Measurements from ENCODE around the gene MYADML2.
"Not testable (repeated sequence)": the region's sequence is repeated elsewhere in the genome, so short reads cannot be mapped to it uniquely, and the experiment has no call there.

Gene MYADML2, protein sequence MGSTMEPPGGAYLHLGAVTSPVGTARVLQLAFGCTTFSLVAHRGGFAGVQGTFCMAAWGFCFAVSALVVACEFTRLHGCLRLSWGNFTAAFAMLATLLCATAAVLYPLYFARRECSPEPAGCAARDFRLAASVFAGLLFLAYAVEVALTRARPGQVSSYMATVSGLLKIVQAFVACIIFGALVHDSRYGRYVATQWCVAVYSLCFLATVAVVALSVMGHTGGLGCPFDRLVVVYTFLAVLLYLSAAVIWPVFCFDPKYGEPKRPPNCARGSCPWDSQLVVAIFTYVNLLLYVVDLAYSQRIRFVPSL

DNA sequence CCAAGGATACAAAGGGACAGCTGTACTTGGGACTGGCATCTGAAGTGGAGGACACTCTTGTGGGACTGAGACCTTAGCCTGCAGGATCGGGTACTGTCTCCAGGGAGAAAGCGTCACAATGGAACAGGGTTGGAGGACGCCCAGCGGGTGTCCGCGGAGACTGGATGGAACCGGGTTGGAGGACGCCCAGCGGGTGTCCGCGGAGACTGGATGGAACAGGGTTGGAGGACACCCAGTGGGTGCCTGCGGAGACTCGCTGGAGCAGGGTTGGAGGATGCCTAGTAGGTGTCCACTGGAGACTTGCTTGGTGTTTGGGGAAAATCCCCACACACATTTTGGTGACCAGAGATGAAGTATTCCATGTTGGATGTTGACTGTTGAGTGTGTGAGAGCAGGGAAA lies at the start of gene MYADML2:
TSS of gene MYADML2 (minus strand) at position 45 of the 400 bp plus-strand sequence. CDS start 5,492 bp downstream, outside the sequence.
- DNase-seq, result no peak

DNA sequence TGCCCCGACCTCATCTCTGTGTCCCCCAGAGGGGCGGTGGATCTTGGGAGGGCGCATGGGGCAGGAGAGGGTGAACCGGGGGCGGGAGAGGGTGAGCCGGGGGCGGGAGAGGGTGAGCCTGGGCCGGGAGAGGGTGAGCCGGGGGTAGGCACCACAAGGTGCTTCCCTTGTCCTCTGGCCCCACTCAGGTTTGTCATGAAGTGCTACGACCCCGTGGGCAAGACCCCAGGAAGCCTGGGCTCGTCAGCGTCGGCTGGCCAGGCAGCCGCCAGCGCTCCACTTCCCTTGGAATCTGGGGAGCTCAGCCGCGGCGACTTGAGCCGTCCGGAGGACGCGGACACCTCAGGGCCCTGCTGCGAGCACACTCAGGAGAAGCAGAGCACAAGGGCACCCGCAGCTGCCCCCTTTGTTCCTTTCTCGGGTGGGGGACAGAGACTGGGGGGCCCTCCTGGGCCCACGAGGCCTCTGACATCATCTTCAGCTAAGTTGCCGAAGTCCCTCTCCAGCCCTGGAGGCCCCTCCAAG lies 49.3 kb upstream of the MYADML2 start:
- DNase-seq, result no peak

DNA sequence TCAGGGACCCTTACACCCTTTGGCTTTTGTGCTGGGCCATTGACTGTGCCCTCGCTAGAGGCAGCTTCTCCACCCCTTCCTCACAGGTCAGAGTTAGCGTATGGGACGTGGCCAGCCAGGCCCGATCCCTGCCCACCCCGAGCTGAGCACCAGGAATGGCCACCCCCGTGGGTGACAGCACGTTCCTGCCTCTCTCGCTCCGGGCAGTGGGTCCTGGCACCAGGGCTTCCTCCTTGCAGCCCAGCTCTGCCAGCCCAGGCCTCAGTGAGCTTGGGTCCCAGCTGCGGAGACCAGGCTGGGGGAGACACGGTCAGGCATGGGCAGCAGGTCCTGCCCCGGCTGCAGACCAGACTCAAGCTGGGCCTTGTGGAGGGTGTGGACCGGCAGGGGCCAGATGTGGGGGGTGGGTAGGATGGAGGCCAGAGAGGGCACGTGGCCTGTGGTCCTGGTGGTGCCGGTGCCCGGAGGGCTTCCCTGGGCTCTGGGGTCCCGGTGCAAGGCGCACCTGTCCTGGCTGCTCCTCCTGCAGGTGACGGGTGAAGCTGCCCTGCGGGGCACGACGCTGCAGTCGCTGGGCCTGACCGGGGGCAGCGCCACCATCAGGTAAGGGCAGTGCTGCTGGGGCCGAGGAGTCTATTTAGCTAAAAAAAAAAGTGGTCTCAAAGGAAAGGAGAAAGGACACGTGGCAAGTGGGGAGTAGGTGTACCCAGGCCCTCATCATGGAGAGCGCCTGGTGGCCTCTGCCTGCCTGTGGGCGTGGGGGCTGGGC lies 48.6 kb upstream of the MYADML2 start:
- no peak for DNase-seq

DNA sequence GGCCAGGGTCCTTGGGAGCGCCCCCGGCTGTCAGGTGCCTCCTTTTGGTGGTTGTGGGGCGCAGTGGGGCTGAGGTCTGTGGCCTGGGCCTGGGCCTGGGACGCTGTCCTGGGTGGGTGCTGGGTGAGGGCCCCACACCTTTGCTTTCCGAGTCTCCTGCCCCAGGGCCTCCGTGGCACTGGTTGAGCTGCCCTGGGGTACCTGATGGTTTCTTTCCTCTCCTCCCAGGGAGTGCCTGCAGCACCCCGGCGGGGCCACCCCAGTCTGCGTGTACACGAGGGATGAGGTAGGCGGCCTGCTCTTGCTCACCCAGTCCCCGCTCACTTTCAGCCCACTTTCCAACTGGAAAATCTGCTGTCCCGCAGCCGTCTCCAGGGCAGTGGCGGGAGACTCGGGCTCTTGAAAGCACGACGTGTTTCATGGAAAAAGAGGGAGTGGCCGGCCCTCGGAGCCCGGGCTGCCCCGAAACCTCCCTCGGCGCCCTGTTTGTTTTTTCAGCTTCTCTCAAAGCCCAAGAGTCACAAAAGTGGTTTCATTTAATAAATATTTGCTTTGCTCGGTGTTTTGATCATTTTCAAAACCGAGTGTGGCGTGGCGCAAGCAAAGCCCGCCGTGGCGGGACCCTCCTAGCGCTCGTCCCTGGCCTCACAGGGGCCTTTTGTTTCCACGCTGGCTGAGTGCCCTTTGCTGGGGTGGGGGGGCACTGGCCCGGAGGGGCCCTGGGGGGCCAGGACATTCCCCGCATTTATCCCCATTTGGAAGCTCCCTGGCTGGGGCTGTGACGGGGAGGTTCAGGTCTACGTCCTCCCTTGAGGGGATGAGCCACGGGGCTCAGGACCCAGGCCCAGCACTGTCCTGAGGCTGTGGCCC lies 47.8 kb upstream of the MYADML2 start:
- DNase-seq, result no peak

DNA sequence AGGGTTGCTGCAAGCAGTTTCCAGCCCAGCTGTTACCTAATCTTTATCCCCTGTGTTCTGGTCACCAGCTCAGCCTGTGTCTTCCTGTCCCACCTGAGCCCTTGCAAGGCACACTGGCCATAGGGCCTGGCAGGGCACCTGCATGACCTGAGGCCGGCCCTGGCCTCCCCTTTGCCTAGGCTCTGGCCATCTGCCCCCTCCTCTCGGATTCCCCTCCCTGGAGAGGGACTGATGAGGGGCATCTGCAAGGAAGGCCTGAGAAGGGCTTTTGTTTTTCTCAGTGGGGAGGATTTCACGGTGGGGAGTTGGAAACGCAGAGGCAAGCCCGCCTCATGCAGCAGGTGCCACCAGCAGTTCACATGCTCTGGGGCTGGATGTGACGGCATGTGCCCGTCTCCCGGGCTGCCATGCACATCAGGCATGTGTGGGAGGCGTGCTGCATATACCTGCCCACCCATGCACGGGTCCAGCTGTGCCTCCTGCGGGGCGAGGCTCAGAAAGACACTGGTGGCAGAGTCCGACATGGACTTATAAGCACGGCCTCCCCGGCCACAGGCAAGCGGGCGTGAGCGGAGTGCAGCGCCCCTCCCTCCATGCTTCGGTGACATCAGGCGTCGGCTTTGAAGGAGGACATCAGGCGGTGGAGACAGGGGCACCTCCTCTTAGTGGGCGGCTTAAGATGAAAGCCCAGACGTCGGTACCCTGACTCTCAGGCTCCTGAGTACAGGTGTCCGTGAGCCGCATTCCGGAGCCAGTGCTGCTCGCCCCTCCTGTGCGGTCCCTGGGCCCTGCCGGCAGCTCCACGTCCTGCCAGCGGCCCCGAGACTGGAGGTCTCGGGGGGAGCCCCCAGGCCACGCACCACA lies 46.9 kb upstream of the MYADML2 start:
- DNase-seq, result no peak

DNA sequence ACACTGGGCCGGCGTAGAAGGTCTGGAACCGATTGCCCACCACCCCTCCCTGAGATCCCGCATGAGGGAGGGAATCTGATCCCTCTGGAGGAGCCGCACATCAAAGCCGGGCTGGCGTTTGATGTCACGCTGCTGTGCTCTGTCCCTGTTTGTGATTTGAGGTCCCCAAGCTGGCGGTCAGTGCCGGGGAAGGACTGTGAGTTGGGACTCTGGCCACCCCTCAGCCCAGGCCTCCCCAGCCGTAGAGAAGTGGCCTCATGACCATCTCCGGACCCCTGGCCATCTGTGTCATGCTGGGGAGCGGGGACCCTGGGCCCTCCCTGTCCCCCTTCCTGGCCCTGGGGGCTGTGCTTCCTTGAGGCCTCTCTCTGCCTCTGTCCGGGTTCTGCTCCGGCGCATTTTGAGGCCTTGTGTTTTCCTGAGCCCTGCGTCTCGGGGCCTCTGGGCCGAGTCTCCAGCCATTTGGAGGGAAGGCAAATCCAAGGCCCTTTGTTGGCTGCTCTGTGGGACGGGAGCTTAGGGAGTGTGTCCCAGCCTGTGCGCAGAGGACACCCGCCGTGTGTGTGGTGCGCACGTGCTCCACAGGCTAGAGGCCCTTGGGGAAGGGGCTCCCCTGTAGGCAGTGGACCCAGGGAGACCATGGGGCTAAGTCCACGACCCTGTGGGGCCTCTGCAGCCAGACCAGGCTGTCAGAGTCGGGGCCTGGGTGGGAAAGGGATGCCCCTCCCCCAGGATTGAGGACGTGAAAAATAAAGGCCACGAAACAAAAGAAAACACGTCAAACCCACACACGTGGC lies 45.5 kb upstream of the MYADML2 start:
- no peak for DNase-seq

DNA sequence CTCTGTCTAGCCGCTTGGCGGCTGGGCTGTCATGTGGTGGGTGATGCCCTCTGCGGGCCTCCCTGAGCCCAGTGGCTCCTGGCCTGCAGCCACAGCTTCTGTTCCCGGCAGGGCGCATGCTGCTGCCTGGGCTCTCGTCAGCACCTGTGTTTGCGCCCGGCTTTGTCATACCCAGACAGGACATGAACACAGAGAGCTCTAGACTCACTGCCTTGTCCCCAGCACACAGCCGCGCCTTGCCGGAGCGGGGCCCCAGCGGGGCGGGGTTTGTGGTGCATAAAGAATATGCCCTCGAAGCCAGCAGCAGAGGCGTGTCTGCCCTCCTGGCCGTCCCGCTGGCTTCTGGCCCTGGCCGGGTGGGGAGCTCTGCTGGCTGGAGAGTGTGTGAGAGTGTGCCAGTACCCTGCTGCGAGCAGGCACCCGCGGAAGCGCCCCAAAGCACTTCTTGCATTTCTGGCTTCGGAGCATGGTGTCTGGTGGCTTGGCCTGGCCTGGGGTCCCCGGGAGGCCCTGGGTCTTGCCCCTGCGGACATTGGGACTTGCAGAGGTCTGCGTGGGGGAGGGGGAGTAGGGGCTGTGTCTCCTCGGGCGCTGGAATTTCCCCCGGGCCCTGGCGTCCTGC lies 44.8 kb upstream of the MYADML2 start:
- DNase-seq, result no peak

DNA sequence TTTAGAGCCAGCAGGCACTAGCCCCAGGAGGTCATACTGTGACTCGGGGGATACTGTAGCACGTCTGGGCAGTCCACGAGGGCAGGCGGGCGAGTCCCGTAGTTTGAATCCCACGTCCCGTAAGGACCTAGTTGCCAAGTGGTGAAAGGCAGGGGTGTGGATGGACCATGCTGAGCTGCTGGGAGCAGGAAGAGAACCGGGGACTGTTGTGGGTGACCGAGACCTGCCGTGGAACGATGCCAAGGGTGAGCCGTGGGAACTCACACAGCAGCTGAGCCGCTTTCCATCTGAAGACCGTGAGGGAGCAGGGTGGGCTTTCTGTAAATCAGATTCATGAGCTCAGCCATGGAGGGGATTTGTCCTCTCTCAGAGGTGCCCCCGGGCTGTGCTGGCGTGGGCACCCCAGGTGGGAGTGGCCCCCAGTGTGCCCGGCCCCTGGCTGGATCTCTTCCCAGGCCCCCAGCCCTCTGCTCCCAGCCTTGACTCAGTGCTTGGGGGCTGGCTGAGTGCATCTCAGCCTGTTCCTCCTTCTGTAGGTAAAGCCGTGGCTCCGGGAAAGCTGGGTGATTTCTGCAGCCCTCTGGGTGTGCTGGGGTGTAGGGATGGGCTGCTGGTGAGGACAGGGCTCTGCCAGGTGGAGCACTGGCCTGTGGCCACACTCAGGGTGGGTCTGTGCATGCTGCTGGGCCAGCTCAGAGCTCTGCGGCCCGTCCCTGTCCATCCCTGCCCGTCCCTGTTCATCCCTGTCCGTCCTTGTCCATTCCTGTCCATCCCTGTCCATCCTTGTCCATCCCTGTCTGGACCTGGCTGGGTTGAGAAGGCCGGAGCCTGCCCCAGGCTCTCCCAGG lies 44.0 kb upstream of the MYADML2 start:
- DNase-seq, result no peak

DNA sequence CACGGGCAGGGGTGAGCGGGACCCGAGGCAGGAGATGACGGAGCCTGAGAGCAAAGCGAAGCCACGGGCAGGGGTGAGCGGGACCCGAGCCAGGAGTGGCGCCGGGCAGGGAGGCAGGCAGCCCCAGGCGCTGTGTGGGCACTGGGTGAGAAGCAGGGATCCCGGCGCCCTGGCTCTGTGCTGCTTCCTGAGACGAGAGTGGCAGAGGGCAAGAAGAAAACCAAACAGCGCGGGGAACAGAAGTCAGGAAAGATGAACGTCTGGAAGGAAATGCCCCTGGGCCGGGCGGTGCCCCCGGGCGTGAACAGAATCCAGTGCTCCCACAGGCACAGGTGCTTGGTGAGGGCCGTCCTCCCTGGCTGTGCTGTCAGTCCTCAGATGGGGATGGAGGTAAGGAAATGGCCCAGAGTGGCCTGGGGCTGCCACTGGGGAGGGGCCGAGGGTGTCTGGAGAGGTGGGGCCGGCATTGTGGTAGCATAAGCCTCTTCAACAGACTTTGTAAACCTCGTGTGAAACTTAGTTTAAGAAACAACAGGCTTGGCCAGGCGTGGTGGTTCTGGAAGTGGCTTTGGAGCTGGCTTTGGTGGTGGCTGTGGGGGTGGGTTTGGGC lies 40.2 kb upstream of the MYADML2 start:
- no peak for DNase-seq

DNA sequence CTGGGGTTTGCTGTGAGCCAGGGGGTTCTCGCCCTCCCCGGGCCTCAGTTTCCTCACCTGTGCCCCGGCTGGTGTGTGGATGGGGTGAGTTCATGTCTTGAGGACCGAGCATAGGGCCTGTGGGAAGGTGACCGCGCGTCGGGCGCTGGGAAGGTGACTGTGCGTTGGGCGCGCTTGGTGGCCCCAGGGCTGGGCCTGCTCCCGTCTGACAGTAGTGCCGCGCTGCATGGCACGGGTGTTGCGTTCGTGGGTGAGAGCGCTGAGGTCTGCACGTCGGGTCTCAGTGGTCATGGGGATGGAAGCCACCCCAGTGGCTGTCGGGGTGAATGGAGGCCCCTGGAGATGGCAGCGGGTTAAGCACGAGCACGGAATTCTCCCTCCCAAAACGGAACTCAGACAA lies 39.6 kb upstream of the MYADML2 start:
- DNase-seq, result no peak

DNA sequence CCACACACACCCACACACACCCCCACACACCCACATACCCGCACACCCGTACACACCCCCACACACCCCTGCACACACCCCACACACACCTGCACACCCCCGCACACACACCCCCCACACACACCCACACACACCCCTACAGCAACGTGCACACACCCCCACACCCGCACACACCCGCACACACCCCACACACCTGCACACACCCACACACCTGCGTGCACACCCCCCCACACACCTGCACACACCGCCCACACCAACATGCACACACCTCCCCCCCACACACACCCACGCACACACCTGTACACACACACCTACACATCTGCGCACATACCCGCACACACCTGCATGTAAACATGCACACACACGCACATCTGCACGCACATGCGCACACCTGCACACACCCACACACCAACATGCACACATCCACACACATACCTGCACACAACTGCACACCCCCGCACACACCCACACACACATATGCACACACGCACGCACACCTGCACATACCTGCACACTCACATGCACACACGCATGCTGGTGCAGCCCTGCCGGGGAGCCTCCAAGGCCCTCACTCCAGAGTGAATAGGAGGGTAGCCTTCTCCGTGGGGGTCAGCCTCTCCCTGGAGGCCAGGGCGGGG lies 37.9 kb upstream of the MYADML2 start:
- no peak for DNase-seq

DNA sequence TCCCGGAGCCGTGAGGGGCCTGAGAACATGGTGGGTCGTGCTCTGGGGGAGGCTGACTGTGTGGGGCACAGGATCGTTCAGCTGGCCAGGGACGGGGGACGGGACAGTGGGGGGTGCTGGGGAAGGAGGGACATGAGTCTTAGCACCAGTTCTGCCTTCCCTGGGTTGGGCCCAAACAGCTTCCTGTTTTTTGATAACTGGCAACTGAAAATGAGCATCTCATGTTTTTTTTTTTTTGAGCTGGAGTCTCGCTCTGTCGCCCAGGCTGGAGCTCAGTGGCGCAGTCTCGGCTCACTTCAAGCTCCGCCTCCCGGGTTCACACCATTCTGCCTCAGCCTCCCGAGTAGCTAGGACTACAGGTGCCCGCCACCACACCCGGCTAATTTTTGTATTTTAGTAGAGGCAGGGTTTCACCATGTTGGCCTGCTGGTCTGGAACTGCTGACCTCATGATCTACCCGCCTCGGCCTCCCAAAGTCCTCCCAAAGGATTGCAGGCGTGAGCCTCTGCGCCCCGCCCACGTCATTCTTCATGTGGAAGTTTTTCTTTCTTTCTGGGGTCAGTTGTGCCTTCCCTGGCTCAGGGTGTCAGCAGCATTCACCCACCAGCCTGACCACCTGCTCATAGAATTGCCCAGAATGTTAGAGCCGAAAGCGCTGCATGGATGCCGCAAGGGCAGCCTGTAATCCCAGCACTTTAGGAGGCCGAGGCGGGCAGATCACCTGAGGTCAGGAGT lies 36.8 kb upstream of the MYADML2 start:
- DNase-seq, result no peak

DNA sequence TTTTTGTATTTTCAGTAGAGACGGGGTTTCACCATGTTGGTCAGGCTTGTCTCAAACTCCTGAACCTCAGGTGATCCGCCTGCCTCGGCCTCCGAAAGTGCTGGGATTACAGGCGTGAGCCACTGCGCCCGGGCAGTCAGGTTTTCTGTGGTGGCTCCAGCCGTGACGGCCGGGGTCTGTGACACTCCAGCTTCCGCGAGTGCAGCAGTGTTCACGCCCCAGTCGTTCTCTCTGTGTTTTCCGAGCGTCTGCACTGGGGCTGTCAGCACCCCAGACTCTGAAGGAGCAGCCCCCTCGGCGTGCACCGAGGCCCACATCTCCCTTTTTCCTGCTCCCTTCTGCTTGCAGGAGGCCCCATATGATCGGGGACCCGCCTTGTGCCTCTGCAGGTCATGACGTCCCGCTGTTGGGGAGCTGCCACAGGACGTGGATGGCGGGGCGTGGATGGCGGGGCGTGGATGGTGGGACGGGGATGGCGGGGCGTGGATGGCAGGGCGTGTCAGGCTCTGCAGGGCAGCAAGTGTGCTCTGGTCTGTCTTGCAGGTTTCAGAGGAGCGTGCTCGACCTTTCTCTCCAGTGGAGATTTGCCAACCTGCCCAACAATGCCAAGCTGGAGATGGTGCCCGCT lies 36.1 kb upstream of the MYADML2 start:
- no peak for DNase-seq

DNA sequence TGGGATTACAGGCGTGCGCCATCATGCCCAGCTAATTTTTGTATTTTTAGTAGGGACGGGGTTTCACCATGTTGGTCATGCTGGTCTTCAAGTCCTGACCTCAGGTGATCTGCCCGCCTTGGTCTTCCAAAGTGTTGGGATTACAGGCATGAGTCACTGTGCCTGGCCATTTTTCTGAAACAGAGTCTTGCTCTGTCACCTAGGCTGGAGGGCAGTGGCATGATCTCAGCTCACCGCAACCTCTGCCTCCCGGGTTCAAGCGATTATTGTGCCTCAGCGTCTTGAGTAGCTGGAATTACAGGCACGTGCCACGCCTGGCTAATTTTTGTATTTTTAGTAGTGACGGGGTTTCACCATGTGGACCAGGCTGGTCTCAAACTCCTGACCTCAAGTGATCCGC lies 34.5 kb upstream of the MYADML2 start:
- not testable (repeated sequence) for DNase-seq

DNA sequence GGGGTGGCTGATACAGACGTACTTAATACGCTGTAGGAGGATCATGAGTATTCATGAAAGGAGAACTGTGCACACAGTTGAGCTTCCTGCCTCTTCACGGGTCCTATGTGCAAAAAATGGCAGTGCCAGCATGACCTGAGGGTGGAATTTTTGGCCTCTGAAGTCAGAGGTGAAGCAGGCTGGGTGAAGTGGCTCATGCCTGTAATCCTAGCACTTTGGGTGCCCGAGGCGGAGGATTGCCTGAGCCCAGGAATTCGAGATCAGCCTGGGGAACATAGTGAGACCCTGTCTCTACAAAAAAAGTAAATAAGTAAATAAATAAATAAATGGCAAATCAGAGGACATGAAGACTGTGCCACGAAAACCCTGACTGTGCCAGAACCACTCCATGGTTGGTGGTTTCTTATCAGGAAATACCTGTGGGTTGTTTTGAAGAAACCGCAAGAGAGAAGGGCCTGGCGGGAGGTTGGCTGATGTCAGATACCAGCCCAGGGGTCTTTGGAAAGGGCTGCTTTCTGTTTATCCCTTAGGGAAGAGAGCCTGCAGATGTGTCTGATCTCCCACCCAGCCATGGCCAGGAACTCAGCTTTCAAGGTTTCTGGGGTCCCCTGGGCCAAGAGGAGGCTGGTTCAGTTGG lies 33.8 kb upstream of the MYADML2 start:
- DNase-seq, result no peak

DNA sequence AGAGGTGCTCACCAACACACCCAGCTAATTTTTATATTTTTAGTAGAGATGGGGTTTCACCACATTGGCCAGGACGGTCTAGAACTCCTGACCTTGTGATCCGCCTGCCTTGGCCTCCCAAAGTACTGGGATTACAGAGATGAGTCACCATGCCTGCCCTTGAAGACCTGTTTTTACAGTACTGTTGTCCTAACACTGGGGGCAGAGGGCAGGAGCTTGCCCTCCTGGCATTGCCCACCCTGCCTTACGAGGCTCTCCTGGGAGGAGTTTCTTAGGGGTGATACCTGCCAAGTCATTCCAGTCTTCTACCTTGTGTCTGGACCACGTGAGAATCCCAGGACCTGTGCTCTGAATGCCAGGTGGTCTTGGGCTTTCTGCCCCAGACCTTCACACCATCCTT lies 33.1 kb upstream of the MYADML2 start:
- no peak for DNase-seq
